GM12878 (cell line): ENCODE measurements around the gene ENPP7. TPM values are rescaled to one million over a fixed set of nuclear protein-coding genes. Genes with fewer than 3 reads are reported as not detected.

Experiments used
- ATAC-seq: fragments of 200-7000 bp; cut with Tn5 transposase; 3 replicates; pipeline ENCODE4 v1.9.1; 2020; ENCODE audit warnings: mild to moderate bottlenecking, moderate library complexity
- BruUV-seq: library from RNA; stranded (reverse); fragments of 400-500 nt; replicated peaks from 2 replicates; lab custom pipeline; 2021; lab: Mats Ljungman, UMichigan
- CTCF ChIA-PET: fragments of 300-600 bp; sonication (Branson Sonifier 250); formaldehyde crosslinking; extraction: SDS; loops from one replicate; lab custom pipeline; 2021; ENCODE audit warnings: inconsistent platforms; lab: Yijun Ruan, JAX
- POLR2A ChIA-PET: fragments of 350-600 bp; formaldehyde crosslinking; extraction: SDS; loops from one replicate; lab custom pipeline; 2021; ENCODE audit warnings: inconsistent platforms; lab: Charles Lee
- RAD21 ChIA-PET: fragments of 300-600 bp; sonication (Branson Sonifier 250); formaldehyde crosslinking; loops from one replicate; lab custom pipeline; 2023; ENCODE audit warnings: antibody characterized with exemption; ENCODE audit not compliant: unreplicated experiment; lab: Charles Lee
- SMC1A ChIA-PET: fragments of 300-600 bp; sonication (Branson Sonifier 250); formaldehyde crosslinking; loops from one replicate; lab custom pipeline; 2023; ENCODE audit not compliant: unreplicated experiment, uncharacterized antibody; lab: Charles Lee
- DNase-seq: peaks from one replicate; pipeline ENCODE4 v3.0.0-alpha.2; 2011; ENCODE audit warnings: low read depth, low spot score
- FAIRE-seq: peaks from 3 replicates; lab custom pipeline; 2011; peaks lifted over from hg19 to GRCh38; lab: Jason Lieb, UNC
- H2AFZ ChIP-seq: 2 replicates; pipeline ENCODE4 v1.6.0; 2011; ENCODE audit warnings: low read depth, low read length, control low read depth; ENCODE audit not compliant: control insufficient read depth
- H3K27ac ChIP-seq: 2 replicates; pipeline ENCODE4 v1.5.1; 2011; ENCODE audit warnings: control low read depth; ENCODE audit not compliant: control insufficient read depth, insufficient read depth
- H3K27me3 ChIP-seq, 2 experiments: replicated peaks in 1 of 2; 2 replicates each; pipeline versions ENCODE4 v1.6.0 to v1.6.1; 2011; ENCODE audit warnings: low read length in 1 of 2; ENCODE audit not compliant: control insufficient read depth in 2 of 2, insufficient read depth in 2 of 2
- H3K36me3 ChIP-seq, 2 experiments: 2 replicates each; pipeline ENCODE4 v1.5.1; 2011; ENCODE audit warnings: low read length in 1 of 2; ENCODE audit not compliant: control insufficient read depth in 2 of 2, insufficient read depth in 2 of 2
- H3K4me1 ChIP-seq: 2 replicates; pipeline ENCODE4 v1.6.1; 2011; ENCODE audit warnings: mild to moderate bottlenecking, low read length, moderate library complexity, mixed read lengths; ENCODE audit not compliant: control insufficient read depth, insufficient read depth
- H3K4me2 ChIP-seq: 2 replicates; pipeline ENCODE4 v1.6.0; 2011; ENCODE audit warnings: control low read depth; ENCODE audit not compliant: control insufficient read depth, insufficient read depth
- H3K4me3 ChIP-seq: fragments of 200-600 bp; sonication (generic); 2 replicates; pipeline ENCODE4 v1.5.1; 2016
- H3K79me2 ChIP-seq: 2 replicates; pipeline ENCODE4 v1.6.0; 2011; ENCODE audit warnings: low read length; ENCODE audit not compliant: control insufficient read depth, insufficient read depth
- H3K9ac ChIP-seq: 2 replicates; pipeline ENCODE4 v1.8.0; 2011; ENCODE audit warnings: low read length, control low read depth, mixed read lengths; ENCODE audit not compliant: control insufficient read depth, insufficient read depth
- H3K9me3 ChIP-seq: replicated peaks from 3 replicates; pipeline ENCODE4 v1.5.1; 2011; ENCODE audit warnings: mild to moderate bottlenecking, low read length; ENCODE audit not compliant: control insufficient read depth, insufficient read depth
- H4K20me1 ChIP-seq: 2 replicates; pipeline ENCODE4 v1.6.0; 2011; ENCODE audit not compliant: control insufficient read depth, insufficient read depth
- CEBPB ChIP-seq, 2 experiments: fragments of 150-350 bp in 1 of 2; IDR thresholded peaks; 2 replicates each; pipeline ENCODE4 v1.6.1; 2012 to 2014; ENCODE audit warnings: low read depth in 2 of 2, low read length in 2 of 2, borderline replicate concordance in 1 of 2, inconsistent platforms in 1 of 2
- CHD2 ChIP-seq: IDR thresholded peaks from 2 replicates; pipeline ENCODE4 v1.6.1; 2011; ENCODE audit warnings: low read depth, low read length, improper control_type of control experiment, borderline replicate concordance
- CTCF ChIP-seq, 3 experiments: IDR thresholded peaks in 2 of 3; conservative IDR thresholded peaks in 1 of 3; 2 replicates each; pipeline ENCODE4 v1.5.1; 2011; ENCODE audit warnings: low read depth in 3 of 3, low read length in 3 of 3, mild to moderate bottlenecking in 3 of 3, control low read depth in 2 of 3, moderate library complexity in 2 of 3, inconsistent platforms in 1 of 3, mixed read lengths in 1 of 3; ENCODE audit not compliant: control insufficient read depth in 2 of 3, insufficient read depth in 1 of 3; ENCODE audit errors: extremely low read depth in 1 of 3
- DPF2 ChIP-seq: fragments of 450-650 bp; IDR thresholded peaks from 2 replicates; pipeline ENCODE4 v1.6.1; 2017; ENCODE audit warnings: mild to moderate bottlenecking
- GATAD2B ChIP-seq: fragments of 450-650 bp; conservative IDR thresholded peaks from 2 replicates; pipeline ENCODE4 v1.6.1; 2017; ENCODE audit warnings: low read depth, mild to moderate bottlenecking, moderate library complexity
- IKZF1 ChIP-seq: fragments of 450-650 bp; conservative IDR thresholded peaks from 2 replicates; pipeline ENCODE4 v1.6.1; 2017; ENCODE audit warnings: antibody characterized with exemption, mild to moderate bottlenecking
- KLF5 ChIP-seq: fragments of 450-650 bp; IDR thresholded peaks from 2 replicates; pipeline ENCODE4 v1.6.1; 2014; ENCODE audit warnings: mild to moderate bottlenecking; ENCODE audit not compliant: partially characterized antibody
- LARP7 ChIP-seq: fragments of 450-650 bp; IDR thresholded peaks from 2 replicates; pipeline ENCODE4 v1.6.1; 2017; ENCODE audit warnings: mild to moderate bottlenecking
- RAD21 ChIP-seq: IDR thresholded peaks from 2 replicates; pipeline ENCODE4 v1.6.1; 2011; ENCODE audit warnings: mild to moderate bottlenecking, low read depth, low read length, moderate library complexity; ENCODE audit not compliant: insufficient read depth
- SMARCA5 ChIP-seq: fragments of 450-650 bp; IDR thresholded peaks from 2 replicates; pipeline ENCODE4 v1.6.1; 2017; ENCODE audit warnings: mild to moderate bottlenecking
- SMC3 ChIP-seq: IDR thresholded peaks from 2 replicates; pipeline ENCODE4 v1.6.1; 2011; ENCODE audit warnings: low read length, improper control_type of control experiment, borderline replicate concordance
- SP1 ChIP-seq: IDR thresholded peaks from one replicate; pipeline ENCODE4 v1.6.1; 2011; ENCODE audit warnings: low read depth, low read length
- ZNF592 ChIP-seq: fragments of 450-650 bp; IDR thresholded peaks from 2 replicates; pipeline ENCODE4 v1.6.1; 2017; ENCODE audit warnings: mild to moderate bottlenecking, moderate library complexity
- WGBS: methylation state at CpG from one replicate; pipeline ENCODE4 v1.1.6; 2016; ENCODE audit warnings: low lambda C conversion rate; ENCODE audit not compliant: insufficient replicate concordance, insufficient coverage; ENCODE audit errors: missing lambda C conversion rate; 5-methylcytosine and 5-hydroxymethylcytosine counted together
- in situ Hi-C: fragments of 300-500 bp; cut with MboI; formaldehyde crosslinking; loops from 9 replicates; pipeline ENCODE4 v1.14.3; 2018; ENCODE audit warnings: mixed read lengths
- intact Hi-C: fragments of 100-400 bp; cut with micrococcal nuclease; formaldehyde crosslinking; loops from one replicate; pipeline ENCODE4 v1.14.2; 2022; ENCODE audit not compliant: unreplicated experiment
- polyA plus RNA-seq, 11 experiments: library from polyadenylated mRNA; depleted of rRNA in 4 of 11; unstranded in 6 of 11; stranded (reverse) in 5 of 11; fragments of >200 nt; fragmentation: Nextera tagmentation in 4 of 11; fragmentation: Illumina TruSeq in 1 of 11; extraction: Ambion mirVana in 4 of 11; extraction: Trizol in 1 of 11; gene quantifications; 1 replicate in 1 of 11; 2 replicates in 10 of 11; pipeline versions ENCODE4 v1.2.1 to v1.2.3, GENCODE V29; 2011 to 2016; ENCODE audit warnings: inconsistent platforms in 2 of 11, missing spikeins in 2 of 11, low read depth in 1 of 11
- total RNA-seq, 4 experiments: library from RNA; depleted of rRNA in 3 of 4; stranded (reverse); fragments of >200 nt in 3 of 4; fragmentation: Illumina TruSeq in 1 of 4; extraction: Trizol in 1 of 4; gene quantifications; 2 replicates each; pipeline versions ENCODE4 v1.2.1 to v1.2.3, GENCODE V29; 2013 to 2021

Gene ENPP7
- total and polyA plus RNA-seq, 10 of the 15 experiments (the other 5 are each of a cell fraction or from before 2014, with no cell fraction given): 0.04 to 0.41 (median 0.18) TPM; not detected in 1

GRCh38 chr17:79789943-79790804, 59.4 kb downstream of the ENPP7 start:
- ATAC-seq: peak; percentile 94
- BruUV-seq: no TSS peak
- Histone ChIP-seq H4K20me1 (no peaks in the 10 kb centered on the region), H3K27ac (no peak overlapping the region), H3K9ac (no peak overlapping the region), H3K79me2 (no peaks in the 10 kb centered on the region), H3K4me1 (no peaks in the 10 kb centered on the region; the same call in 1 of the 2 replicates), H3K27me3 (peaks cover 14 to 16% of the 10 kb centered on the region in 2 experiments; a peak in 3 of 4 replicates), H3K36me3 (peaks cover 2 to 3% of the 10 kb centered on the region in 2 experiments; a peak in 2 of 4 replicates), H2AFZ (no peak overlapping the region; the same call in 1 of the 2 replicates), H3K4me3 (no peak overlapping the region), H3K4me2 (0 out of 2 replicates have a peak overlapping the region, but pooled peaks have one; percentile 1), H3K9me3 (no peaks in the 10 kb centered on the region)
- no peak for DNase-seq
- ChIA-PET RAD21 (interaction anchor here (1.5 kb wide), 1 partner anchor 180 kb away, joined by 8 read pairs; no protein-coding TSS in a partner anchor), SMC1A (interaction anchor here (1.3 to 2.6 kb wide), 3 partner anchors 21 to 180 kb away, joined by 3 to 11 read pairs (median 7); no protein-coding TSS in a partner anchor), POLR2A (no interaction called here), CTCF (interaction anchor here (0.8 to 2.2 kb wide), 6 partner anchors 21 to 198 kb away, joined by 3 to 21 read pairs (median 4); no protein-coding TSS in a partner anchor)
- intact Hi-C loops (loop anchor here (2.0 kb wide), 1 partner anchor 181 kb away; no protein-coding TSS in a partner anchor), in situ Hi-C loops (loop anchor here (5.0 kb wide), 1 partner anchor 182 kb away; no protein-coding TSS in a partner anchor)
- FAIRE-seq: no peak
- 23% methylated on average over 72 of the region's 74 CpGs for WGBS
- peak; percentile 69; the same call in 1 of the 2 replicates for TF ChIP-seq LARP7
- TF ChIP-seq CTCF (IDR thresholded peaks at IDR 0.05 in 2 of 3, conservative IDR thresholded peaks at IDR 0.05 in 1 of 3; ENCODE audit: control insufficient read depth in 2 of 3, extremely low read depth in 1 of 3, insufficient read depth in 1 of 3, low read depth in 3 of 3, low read length in 3 of 3): peak; percentile 50 to 82 (median 72)
- TF ChIP-seq CEBPB (IDR thresholded peaks at IDR 0.05; ENCODE audit: borderline replicate concordance in 1 of 2, low read depth in 2 of 2, low read length in 2 of 2): no peak
- 0 out of 2 replicates have a peak, but pooled peaks have one; percentile 41 for TF ChIP-seq SMARCA5
- no peak for TF ChIP-seq KLF5
- peak; percentile 51; the same call in 1 of the 2 replicates for TF ChIP-seq GATAD2B
- peak; percentile 41 for TF ChIP-seq IKZF1
- peak; percentile 65 for TF ChIP-seq RAD21
- TF ChIP-seq CHD2: 0 out of 2 replicates have a peak, but pooled peaks have one; percentile 23
- peak; percentile 29; the same call in 1 of the 2 replicates for TF ChIP-seq DPF2
- 0 out of 2 replicates have a peak, but pooled peaks have one; percentile 53 for TF ChIP-seq ZNF592
- no peak for TF ChIP-seq SP1
- TF ChIP-seq SMC3: peak; percentile 77
